NCI-H1105 treated with DMSO at 0.1 percent for 48 hours (cell line): ENCODE measurements around the gene SPATA7.
A peak's percentile ranks its signal among the peaks of the same experiment; 100 is the strongest.
"Not testable (repeated sequence)": the region's sequence is repeated elsewhere in the genome, so short reads cannot be mapped to it uniquely, and the experiment has no call there.

Experiments used
- DNase-seq: peaks from one replicate; lab custom pipeline; 2025; lab: John Stamatoyannopoulos, UW

The SPATA7 gene, protein sequence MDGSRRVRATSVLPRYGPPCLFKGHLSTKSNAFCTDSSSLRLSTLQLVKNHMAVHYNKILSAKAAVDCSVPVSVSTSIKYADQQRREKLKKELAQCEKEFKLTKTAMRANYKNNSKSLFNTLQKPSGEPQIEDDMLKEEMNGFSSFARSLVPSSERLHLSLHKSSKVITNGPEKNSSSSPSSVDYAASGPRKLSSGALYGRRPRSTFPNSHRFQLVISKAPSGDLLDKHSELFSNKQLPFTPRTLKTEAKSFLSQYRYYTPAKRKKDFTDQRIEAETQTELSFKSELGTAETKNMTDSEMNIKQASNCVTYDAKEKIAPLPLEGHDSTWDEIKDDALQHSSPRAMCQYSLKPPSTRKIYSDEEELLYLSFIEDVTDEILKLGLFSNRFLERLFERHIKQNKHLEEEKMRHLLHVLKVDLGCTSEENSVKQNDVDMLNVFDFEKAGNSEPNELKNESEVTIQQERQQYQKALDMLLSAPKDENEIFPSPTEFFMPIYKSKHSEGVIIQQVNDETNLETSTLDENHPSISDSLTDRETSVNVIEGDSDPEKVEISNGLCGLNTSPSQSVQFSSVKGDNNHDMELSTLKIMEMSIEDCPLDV

DNA sequence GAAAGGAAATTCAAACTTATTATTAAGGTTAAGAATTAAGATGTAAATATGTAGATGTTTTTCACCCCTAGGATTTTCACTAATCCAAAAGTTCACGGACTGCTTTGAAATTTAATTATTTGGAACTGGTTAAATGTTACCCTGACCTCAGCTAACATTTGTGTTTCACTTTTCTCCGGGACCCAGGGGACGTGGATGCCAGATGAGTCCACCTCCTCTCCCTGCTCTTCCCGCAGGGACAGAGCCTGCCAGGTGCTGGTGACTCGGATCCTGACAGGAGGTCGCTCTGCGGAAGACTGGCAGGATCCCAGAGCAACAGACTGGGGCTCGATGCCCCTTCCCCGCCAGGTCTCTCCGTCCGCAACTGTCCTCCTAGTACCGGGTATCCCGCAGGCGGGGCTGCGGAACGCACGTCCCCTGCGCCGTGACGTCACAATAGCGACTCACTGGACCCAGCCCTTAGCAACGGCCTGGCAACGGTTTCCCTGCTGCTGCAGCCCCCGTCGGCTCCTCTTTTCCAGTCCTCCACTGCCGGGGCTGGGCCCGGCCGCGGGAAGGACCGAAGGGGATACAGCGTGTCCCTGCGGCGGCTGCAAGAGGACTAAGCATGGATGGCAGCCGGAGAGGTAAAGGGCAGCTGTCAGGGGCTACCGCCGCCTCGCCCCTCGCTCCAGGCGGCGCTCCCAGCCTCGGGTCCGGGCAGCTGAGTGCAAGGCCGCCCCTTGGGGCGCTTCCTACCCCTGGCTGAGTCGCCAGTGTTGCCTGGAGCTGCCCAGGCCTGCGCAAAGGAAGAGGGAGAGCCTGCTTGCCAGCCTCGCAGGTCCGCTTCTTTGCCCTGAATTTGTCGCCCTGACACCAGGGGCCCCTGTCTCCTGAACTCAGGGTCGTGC is at the start of gene SPATA7:
Gene SPATA7, plus strand, starts transcription at position 446 of the 890 bp plus-strand sequence. Its CDS starts 162 bp downstream, at position 608.
- peak; percentile 96 for DNase-seq

- no peak for DNase-seq
Measured at GRCh38 chr14:88340357-88340756, 45.1 kb upstream of the SPATA7 start.

GRCh38 chr14:88342980-88343379 is 42.5 kb upstream of the SPATA7 start:
- no peak for DNase-seq

DNA sequence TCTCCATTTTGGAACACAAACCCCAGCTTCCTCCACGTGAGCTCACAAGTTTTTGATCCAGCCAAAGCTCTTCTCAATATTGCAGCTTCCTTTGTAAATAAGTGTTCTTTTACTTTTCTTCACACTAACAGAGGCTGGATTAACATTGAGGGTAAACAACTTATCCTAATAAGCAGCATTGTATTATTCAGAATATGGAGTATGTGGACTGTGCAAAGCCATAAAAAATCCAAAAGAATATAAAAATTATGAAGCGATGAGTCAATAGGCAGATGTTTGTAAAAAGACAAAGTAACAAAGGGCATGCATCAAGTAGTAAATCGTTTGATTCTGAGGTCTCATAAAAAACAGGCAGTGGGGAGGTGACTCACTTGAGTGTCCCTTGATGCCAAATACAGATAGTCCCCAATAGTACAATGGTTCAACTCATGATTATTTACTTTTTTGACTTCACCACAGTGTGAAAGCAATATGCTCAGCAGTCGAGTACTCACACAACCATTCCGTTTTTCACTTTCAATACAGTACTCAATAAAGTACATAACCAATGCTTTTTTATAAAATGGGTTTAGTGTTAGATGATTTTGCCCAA is 39.3 kb upstream of the SPATA7 start:
- peak; percentile 40 for DNase-seq

- DNase-seq, result no peak
Measured at GRCh38 chr14:88348546-88348945, 36.9 kb upstream of the SPATA7 start.

GRCh38 chr14:88351966-88352691 is 33.3 kb upstream of the SPATA7 start:
- no peak for DNase-seq

DNA sequence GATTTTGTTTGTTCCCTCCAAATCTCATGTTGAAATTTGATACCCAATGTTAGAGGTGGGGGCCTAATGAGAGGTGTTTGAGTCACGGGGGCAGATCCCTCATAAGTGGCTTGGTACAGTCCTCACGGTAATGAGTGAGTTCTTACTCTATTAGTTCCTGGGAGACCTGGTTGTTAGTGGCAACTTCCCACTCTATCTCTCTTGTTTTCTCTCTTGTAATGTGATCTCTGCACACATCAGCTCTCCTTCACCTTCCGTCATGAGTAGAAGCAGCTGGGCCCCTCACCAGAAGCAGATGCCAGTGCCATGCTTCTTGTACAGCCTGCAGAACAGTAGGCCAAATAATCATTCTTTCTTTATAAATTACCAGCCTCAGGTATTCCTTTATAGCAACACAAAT is 32.8 kb upstream of the SPATA7 start:
- DNase-seq, result peak; percentile 97

- no peak for DNase-seq
Measured at GRCh38 chr14:88354358-88354757, 31.1 kb upstream of the SPATA7 start.

- no peak for DNase-seq
Measured at GRCh38 chr14:88359500-88359899, 26.0 kb upstream of the SPATA7 start.

GRCh38 chr14:88363644-88364043 is 21.8 kb upstream of the SPATA7 start:
- no peak for DNase-seq

DNA sequence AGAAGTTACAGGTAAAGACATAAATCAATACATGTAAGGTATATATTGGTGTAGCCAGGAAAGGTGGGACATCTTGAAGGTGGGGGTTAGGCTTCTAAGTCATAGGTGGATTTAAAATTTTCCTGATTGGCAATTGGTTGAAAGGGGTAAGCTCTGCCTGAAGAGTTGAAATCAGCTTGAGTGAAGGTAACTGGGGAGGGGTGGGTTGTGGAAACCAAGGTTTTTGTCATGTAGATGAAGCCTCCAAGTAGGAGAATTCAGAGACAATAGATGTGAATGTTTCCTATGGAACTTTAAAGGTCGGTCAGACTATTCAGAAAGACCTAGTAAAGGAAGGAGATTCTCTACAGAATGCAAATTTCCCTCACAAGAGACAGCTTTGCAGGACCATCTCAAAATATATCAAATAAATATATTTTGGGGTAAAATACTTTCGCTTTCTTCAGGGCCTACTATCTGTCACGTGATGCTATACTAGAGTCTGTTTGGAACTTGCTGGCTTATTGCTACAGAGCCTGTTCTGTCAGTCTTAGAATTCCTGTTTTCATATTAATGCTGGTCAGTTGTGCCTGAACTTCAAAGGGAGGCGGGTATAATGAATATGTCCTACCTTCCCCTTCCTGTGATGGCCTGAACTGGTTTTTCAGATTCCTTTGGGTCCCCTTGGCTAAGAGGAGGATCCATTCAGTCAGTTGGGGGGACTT is 20.6 kb upstream of the SPATA7 start:
- DNase-seq, result no peak

DNA sequence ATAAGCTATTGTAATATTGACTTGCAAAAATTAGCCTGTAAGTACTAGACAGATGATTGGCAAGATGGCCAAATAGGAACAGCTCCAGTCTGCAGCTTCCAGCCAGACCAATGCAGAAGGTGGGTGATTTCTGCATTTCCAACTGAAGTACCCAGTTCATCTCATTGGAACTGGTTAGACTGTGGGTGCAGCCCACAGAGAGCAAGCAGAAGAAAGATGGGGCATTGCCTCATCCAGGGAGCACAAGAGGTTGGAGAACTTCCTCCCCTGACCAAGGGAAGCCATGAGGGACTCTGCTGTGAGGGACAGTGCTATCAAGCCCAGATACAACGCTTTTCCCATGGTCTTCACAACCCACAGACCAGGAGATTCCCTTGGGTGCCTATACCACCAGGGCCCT is 16.0 kb upstream of the SPATA7 start:
- DNase-seq, result no peak

DNA sequence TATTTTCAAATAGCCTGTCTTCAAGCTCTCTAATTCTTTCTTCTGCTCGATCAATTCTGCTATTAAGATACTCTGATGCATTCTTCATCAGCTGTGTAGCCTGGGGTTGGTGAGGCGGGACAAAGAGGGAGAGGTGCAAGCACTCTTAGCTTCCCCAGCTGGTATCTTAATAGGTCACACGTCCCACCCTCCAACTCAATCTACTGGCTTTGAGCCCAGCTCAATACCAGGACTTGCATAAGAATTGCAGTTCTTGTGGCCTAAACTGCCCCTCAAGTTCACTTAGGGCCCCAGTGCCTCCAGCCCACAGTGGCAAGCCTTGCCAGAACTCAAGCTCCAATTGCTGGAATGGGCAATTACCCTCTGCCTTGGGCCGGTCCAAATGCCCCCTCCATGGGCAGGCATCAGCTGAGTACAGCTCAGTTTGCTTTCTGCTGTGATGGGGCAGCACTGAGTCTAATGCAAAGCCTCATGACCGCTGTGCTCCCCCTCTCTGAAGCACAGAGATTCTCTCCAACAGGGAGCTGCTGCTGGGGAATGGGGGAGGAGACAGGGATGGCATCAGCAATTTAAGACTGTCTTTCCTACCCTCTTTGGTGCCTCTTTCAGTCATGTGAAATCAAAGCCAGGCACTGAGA is 5.6 kb upstream of the SPATA7 start:
- no peak for DNase-seq

DNA sequence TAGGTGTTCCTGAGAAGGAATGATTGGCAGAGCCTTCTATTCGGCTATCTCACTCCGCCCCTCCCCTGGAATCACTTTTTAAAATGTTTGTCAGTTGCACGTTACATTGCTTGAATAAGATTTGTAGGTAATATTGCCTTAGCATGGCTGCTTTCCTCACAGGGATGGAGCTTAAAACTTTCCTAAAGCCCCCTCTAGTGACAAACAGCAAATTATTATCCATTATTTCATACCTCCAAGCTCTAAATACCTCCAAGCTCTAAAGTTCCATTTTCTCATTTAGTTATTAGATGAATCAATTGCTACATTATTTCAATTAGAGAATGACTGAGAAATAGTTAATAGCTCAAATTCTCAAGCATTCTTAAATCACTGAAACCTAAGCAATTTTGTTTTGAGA is 5.1 kb upstream of the SPATA7 start:
- peak; percentile 61 for DNase-seq

- not testable (repeated sequence) for DNase-seq
Measured at GRCh38 chr14:88381634-88382033, 3.8 kb upstream of the SPATA7 start.

DNA sequence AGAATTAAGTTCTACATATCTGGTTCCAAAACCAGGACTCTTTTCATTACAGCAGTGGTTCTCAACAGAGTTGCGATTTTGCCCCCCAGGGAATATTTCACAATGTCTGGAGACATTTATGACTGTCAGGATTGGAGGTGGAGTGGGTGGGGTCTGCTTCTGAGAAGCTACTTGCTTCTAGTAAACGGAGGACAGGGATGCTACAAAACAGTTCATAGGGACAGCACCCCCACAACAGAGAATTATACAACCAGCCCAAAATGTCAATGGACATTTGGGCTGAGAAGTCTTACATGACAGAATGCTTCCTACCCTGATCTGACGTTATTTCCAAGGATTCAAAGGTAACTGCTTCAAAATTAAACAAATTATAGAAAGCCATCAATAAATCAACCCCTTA is 739 bp upstream of the SPATA7 start:
- DNase-seq, result no peak

- DNase-seq, result peak; percentile 29
Measured at GRCh38 chr14:88386256-88386794, 868 bp downstream of the SPATA7 start.

DNA sequence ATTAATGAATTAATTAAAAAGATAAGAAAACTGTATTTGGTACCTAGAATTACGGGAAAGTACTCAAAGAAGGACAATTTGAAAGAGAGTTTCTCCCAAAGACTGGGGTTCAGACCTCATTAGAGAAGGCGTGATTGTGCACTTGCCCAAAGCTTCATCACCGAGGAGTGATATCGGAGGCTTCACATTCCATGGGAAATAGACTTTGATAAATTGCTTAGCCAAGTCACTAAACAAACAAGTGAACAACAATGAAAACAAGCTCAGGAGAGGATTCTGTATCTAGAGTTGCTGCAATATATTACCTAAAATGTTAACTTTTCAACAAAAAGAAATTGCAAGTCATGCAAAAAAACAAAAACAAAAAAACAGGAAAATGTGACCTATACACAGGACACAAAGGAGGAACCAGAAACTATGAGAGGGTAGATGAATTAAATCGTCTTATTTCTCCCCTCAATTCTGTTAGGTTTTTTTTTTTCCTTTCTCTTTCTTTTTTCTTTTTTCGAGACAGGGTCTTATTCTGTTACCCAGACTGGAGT is 3.4 kb downstream of the SPATA7 start:
- no peak for DNase-seq

DNA sequence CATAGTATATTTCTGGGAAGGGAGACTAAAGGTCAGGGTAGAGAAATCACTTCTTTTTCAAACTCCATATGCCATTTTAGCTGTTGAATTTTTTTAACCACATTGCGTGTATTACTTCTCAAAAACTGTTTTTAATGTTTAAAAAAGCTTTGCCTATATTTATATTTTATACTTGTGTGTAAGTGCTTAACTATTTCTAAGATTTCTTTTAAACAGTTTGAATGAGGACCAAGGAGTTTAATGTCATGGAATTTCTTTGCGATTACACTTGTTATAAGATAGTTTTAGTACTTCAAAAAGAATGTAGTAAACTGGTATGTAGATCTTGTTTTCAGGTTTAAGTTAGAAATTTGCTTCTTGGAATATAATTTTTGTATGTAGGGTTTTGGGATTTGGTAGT is 7.2 kb downstream of the SPATA7 start:
- no peak for DNase-seq

DNA sequence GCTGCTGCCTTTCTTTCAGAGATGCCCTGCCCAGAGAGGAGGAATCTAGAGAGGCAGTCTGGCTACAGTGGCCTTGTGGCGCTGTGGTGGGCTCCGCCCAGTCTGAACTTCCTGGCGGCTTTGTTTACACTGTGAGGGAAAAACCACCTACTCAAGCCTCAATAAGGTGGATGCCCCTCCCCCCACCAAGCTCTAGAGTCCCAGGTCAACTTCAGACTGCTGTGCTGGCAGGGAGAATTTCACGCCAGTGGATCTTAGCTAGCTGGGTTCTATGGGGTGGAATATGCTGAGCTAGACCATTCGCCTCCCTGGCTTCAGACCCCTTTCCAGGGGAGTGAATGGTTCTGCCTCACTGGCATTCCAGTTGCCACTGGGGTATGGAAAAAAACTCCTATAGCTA is 25.6 kb downstream of the SPATA7 start:
- no peak for DNase-seq
